Measurements from ENCODE around the gene FBXL20.
"Not testable (repeated sequence)": the region's sequence is repeated elsewhere in the genome, so short reads cannot be mapped to it uniquely, and the experiment has no call there.

DNA sequence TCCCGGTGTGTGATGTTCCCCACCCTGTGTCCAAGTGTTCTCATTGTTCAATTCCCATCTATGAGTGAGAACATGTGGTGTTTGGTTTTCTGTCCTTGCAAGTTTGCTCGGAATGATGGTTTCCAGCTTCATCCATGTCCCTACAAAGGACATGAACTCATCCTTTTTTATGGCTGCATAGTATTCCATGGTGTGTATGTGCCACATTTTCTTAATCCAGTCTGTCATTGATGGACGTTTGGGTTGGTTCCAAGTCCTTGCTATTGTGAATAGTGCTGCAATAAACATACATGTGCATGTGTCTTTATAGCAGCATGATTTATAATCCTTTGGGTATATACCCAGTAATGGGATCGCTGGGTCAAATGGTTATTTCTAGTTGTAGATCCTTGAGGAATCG, 54.6 kb downstream of the FBXL20 start:
- TF ChIP-seq, protein P1, sequence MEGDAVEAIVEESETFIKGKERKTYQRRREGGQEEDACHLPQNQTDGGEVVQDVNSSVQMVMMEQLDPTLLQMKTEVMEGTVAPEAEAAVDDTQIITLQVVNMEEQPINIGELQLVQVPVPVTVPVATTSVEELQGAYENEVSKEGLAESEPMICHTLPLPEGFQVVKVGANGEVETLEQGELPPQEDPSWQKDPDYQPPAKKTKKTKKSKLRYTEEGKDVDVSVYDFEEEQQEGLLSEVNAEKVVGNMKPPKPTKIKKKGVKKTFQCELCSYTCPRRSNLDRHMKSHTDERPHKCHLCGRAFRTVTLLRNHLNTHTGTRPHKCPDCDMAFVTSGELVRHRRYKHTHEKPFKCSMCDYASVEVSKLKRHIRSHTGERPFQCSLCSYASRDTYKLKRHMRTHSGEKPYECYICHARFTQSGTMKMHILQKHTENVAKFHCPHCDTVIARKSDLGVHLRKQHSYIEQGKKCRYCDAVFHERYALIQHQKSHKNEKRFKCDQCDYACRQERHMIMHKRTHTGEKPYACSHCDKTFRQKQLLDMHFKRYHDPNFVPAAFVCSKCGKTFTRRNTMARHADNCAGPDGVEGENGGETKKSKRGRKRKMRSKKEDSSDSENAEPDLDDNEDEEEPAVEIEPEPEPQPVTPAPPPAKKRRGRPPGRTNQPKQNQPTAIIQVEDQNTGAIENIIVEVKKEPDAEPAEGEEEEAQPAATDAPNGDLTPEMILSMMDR (conservative IDR thresholded peaks at IDR 0.05) = not testable (repeated sequence)
- TF ChIP-seq EZH2 (IDR thresholded peaks at IDR 0.05; ENCODE audit: low read depth) = not testable (repeated sequence)
